Progenitor cell of endocrine pancreas (in vitro differentiated cells): ENCODE results near the gene EHD2. TPM values are rescaled to one million over a fixed set of nuclear protein-coding genes. Genes with fewer than 3 reads are reported as not detected.
"Not testable (repeated sequence)": the region's sequence is repeated elsewhere in the genome, so short reads cannot be mapped to it uniquely, and the experiment has no call there.

Source experiments
- DNase-seq: peaks from one replicate; pipeline ENCODE4 v3.0.0; 2021; ENCODE audit warnings: low spot score; ENCODE audit not compliant: unreplicated experiment
- H3K27ac Mint-ChIP-seq: 2 replicates; pipeline ENCODE4 v1.8.0; 2021; ENCODE audit warnings: mild to moderate bottlenecking, moderate library complexity, mixed read lengths
- H3K27me3 Mint-ChIP-seq: 2 replicates; pipeline ENCODE4 v1.8.0; 2021; ENCODE audit warnings: mixed read lengths
- H3K36me3 Mint-ChIP-seq: 2 replicates; pipeline ENCODE4 v1.8.0; 2022; ENCODE audit warnings: mixed read lengths; ENCODE audit not compliant: insufficient read depth
- H3K4me1 Mint-ChIP-seq: 2 replicates; pipeline ENCODE4 v1.8.0; 2021; ENCODE audit warnings: low read depth, mixed read lengths
- H3K4me3 Mint-ChIP-seq: 2 replicates; pipeline ENCODE4 v1.8.0; 2021; ENCODE audit warnings: low read depth, mild to moderate bottlenecking, moderate library complexity, mixed read lengths
- H3K9me3 Mint-ChIP-seq: 2 replicates; pipeline ENCODE4 v1.8.0; 2021; ENCODE audit warnings: low read depth, mixed read lengths
- CTCF ChIP-seq: fragments of 200-600 bp; sonication (generic); IDR thresholded peaks from one replicate; pipeline ENCODE4 v1.5.0; 2021; ENCODE audit warnings: antibody characterized with exemption, mild to moderate bottlenecking; ENCODE audit not compliant: unreplicated experiment
- long read RNA-seq: library from polyadenylated mRNA; unstranded; transcript quantifications from one replicate; pipeline ENCODE4 v2.0.0, GENCODE V29; 2020
- total RNA-seq: library from RNA; stranded (reverse); gene quantifications from 2 replicates; pipeline ENCODE4 v1.2.1, GENCODE V29; 2021

The EHD2 gene
- 0.41 and 0.64 TPM in 2 replicates for total RNA-seq
- long read RNA-seq, result 0 reads

GRCh38 chr19:47713046-47714021 is at the start of gene EHD2:
Gene EHD2 (plus strand): TSS chr19:47713422. CDS start chr19:47716613, 3,191 bp downstream.
- TF ChIP-seq CTCF, result peak; percentile 80
- no peak for DNase-seq
- Mint-ChIP-seq H3K4me1 (no peaks in the 10 kb centered on the region), H3K27ac (no peak within 1 kb of the TSS), H3K4me3 (no peak within 1 kb of the TSS), H3K9me3 (peaks cover 14% of the 10 kb centered on the region), H3K36me3 (no peaks in the 10 kb centered on the region), H3K27me3 (peaks cover 35% of the 10 kb centered on the region)

DNA sequence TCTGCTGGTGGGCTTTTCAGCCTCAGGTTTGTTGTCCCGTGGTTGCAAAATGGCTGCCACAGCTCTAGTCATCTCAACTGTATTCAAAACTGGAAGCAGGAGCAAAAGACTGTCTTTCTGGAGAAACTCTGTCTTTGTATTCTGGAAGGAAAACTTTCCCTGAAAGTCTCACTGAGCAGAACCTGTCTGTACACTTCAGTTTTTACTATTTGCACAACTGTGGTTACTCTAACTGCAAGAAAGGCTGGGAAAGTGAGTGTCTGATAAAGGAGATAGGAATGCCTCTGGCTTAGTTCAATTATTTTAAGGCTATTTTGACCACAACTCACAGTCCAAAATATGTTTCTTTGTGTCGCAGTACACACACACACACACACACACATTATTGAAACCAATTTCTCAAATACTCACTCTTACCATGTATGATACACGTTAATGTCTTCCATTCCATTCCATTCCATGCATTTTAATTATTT is 49.7 kb upstream of the EHD2 start:
- Mint-ChIP-seq H3K36me3 (peaks cover 7% of the 10 kb centered on the region), H3K4me1 (peaks cover 34% of the 10 kb centered on the region), H3K27ac (peak overlapping the region; percentile 89), H3K27me3 (no peaks in the 10 kb centered on the region), H3K9me3 (no peaks in the 10 kb centered on the region), H3K4me3 (no peak overlapping the region)
- DNase-seq, result no peak
- no peak for TF ChIP-seq CTCF

DNA sequence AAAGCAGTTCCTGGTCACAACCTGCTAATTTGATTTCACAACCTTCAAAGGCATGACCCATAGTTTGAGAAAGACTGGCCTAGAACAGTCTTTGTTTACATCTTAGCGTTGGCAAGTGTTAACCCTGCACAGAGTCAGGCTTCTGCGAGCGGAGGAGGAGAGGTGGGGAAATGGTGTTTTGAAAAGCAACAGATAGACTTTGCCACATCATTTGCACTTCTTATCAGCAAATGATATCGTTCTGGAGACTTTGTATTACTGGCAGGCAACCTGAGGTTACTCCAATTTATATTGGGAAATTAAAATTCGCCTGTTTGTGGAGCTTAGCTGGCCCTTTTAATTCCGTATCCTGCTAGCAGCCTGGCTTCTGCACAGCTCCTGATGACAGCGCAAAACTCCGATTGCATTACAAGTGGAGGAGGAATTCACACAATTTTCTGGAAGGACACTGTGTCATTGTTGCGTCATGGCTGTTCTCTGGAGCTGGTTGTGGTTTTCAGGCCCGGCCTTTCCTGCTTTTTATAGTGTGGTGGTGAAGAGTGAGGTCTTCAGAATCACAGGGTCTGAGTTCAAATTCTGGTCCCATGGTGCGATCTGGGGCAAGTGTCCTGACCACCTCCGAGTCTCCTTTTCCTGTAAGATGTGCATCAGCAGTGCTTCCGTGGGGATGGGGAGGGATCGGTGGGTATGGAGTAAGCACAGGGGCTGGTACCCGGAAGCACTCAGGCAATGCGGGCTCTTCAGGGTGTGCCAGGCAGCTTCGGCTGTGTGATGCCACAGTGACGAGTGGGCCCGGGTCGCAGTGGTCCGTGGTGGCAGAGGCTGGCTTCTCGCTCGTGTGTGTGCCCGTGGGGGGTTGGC is 49.1 kb upstream of the EHD2 start:
- Mint-ChIP-seq H3K4me3 (no peak overlapping the region), H3K9me3 (no peaks in the 10 kb centered on the region)
- no peak for TF ChIP-seq CTCF

DNA sequence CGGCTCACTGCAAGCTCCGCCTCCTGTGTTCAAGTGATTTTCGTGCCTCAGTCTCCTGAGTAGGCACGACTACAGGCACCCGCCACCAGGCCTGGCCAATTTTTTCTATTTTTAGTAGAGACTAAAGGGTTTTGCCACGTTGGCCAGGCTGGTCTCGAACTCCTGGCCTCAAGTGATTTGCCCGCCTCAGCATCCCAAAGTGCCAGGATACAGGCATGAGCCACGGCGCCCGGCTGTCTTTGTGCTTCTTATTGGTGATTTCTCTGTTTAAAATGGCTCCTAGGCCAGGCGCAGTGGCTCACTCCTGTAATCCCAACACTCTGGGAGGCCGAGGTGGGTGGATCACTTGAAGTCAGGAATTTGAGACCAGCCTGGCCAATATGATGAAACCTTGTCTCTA is 44.7 kb upstream of the EHD2 start:
- not testable (repeated sequence) for H3K27me3 Mint-ChIP-seq, H3K27ac Mint-ChIP-seq, H3K36me3 Mint-ChIP-seq, DNase-seq, H3K9me3 Mint-ChIP-seq, H3K4me3 Mint-ChIP-seq
- peaks cover 20% of the 10 kb centered on the region for H3K4me1 Mint-ChIP-seq

More for the DNA sequence above, 49.1 kb upstream of the EHD2 start:
- Mint-ChIP-seq H3K27ac (peak overlapping the region; percentile 89), H3K27me3 (no peaks in the 10 kb centered on the region), H3K4me1 (peaks cover 31% of the 10 kb centered on the region), H3K36me3 (peaks cover 7% of the 10 kb centered on the region)
- no peak for DNase-seq

DNA sequence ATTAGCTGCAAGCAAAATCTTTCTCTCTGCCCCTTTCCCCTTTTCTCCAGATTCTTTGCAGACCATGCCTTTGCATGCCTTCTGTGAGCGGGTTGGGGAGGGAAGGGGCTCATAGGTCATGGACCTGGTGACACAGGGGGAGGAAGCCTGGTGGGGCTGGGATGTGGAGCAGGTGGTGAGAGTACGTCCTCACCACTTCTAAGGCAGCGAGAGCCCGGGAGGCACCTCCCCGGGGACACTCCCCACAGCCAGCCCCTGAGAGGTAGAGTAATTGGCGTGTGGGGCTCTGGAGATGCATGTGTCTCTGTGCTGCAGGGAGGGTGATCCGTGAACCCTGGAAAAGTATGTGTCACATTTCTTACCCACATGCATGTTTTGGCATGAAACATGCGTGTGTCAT is 42.5 kb upstream of the EHD2 start:
- no peaks in the 10 kb centered on the region for H3K9me3 Mint-ChIP-seq

More for the DNA sequence above, 42.5 kb upstream of the EHD2 start:
- Mint-ChIP-seq H3K27ac (no peak overlapping the region), H3K4me1 (peaks cover 11% of the 10 kb centered on the region), H3K4me3 (no peak overlapping the region), H3K36me3 (peaks cover 19% of the 10 kb centered on the region), H3K27me3 (no peaks in the 10 kb centered on the region)
- TF ChIP-seq CTCF, result no peak
- no peak for DNase-seq
